SW 1271 (cell line): ENCODE data around the gene ZNF831.

Source experiments
- DNase-seq, 2 experiments: peaks; one replicate each; lab custom pipeline; 2025; lab: John Stamatoyannopoulos, UW

The ZNF831 gene

DNA sequence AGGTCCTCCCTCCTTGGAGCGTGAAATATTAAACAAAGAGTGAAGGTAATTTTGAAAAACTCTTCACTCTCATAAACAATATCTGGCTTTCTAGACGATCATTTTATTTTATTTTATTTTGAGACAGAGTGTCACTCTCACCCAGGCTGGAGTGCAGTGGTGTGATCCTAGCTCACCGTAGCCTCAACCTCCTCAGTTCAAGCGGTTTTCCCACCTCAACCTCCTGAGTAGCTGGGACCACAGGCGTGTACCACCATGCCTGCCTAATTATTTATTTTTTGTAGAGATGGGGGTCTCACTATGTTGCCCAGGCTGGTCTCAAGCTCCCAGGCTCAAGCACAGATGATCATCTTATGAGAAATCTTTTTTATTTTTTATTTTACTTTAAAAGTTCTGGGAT, 16.4 kb downstream of the ZNF831 start:
- DNase-seq = no peak

DNA sequence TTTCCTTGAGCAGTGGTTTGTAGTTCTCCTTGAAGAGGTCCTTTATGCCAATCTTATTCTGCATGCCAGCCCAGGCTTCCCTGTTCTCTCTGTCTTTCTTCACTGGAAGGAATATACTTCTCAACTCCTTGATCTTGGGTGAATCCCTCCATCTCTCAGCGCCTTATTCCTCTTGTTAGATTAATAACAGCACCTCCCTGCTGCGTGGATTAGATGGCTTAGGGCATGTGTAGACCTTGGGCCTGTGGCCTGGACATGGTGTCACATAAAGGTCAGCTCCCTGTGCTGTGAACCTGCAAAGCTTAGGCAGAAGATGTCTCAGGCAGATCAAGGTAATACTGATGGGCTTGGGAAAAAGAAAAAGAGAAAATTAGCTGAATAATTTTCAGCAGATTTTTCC, 18.3 kb downstream of the ZNF831 start:
- DNase-seq = no peak

DNA sequence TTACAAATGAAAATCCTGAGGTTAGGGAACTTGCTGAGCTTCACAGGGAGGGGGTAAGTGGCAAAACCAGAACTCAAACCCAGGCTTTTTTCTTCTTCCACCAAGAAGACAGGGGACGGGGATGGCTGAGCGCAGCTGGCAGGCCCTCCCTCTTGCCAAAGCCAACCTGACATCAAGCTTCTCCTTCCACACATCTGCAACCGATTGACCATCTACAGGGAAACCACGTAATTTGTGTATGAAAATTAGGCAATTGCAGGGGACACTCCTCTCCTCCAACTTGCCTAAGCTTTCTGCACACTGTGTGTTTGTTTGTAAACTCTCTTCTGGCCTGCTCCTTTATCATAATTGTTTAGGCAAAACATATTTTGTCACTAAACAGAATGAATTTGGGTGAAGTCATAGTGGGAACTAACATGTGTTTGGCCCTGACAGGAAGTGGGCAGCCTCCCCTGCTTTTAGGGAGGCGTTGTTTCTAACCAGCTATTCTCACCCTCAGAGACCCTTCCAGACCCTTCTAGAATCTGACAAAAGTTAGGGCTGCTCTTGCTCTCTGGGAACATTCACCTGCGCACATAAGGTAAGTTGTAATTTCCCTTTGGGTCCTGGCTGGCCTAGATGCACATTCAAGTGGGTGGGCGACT, 18.9 kb downstream of the ZNF831 start:
- DNase-seq = no peak

DNA sequence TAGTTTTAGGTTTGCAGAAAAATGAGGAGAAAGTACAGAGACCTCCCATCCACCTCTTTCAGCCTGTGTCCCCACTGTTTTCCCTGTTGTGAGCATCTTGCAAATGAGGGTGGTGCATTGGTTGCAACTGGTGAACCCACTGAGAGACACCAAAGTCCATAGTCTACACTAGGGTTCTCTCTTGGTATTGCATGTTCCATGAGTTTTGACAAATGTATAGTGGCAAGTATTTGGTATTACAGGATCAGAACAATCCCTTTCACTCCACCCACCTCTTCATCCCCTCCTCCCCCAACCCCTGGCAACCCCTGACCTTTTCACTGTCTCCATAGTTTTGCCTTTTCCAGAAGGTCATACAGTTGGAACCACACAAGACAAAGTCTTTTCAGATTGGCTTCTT, 20.1 kb downstream of the ZNF831 start:
- DNase-seq = no peak

DNA sequence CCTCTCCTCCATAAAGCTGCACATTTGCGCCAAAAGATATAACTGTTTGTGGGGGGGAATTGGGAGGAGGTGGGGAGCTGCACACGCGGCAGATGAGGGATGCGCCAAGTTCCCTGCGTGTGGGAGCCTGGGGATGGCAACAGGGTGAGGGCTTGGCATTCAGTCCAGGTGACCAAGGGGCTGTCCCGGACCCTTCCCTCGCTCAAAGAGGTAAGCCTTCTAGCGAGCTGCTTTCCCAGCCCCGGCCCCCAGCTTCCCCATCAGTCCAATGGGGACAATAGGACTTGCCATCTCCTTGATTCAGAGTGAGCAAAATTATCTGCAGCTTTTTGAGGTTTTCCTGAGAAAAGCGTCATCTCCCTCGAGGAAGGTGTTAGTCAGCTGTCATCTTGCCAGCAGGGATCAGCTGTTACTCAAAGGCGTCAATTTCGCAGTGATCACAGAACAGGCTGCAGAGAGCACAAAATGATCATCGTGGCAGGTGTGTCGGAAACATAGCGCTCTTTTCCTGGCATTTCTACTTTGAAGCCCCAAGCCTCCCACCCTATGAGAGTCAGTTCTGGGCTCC, 21.3 kb downstream of the ZNF831 start:
- no peak for DNase-seq

DNA sequence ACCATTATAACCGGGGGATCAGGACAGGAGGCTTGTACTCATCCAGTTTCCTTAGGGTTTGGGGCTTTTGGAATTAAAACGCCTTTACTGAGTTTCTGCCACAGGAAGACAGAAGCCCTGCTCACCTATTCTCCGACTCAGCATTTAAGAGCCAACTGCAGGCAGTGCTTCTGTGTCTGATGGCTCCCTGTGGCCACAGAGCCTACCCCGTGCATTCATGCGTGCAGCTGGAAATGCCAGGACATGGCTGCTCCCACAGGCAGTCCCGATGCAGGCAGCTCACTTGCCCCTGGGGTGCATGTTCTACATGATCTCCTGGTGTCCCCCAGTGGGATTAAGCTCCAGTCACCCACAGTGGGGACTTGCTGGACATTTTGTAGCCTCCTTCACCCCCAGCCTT, 22.2 kb downstream of the ZNF831 start:
- DNase-seq = no peak

DNA sequence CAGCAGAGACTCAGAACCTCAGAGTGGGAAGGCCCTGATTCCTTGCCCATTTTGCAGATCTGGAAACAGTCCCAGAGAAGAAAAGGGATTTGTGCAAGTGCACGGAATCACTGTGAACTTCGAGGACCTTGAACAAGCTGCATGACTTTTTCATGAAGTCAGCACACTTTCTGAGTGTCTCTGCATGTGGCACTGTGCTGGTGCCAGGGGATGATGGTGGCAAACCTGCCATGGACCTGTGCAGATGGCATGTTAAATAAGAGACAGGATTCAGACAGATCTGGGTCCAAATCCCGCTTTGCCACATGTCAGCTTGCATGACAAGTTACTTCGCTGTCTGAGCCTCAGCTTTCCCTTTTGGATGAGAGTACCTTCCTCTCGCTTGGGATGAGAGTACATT, 26.8 kb downstream of the ZNF831 start:
- no peak for DNase-seq

DNA sequence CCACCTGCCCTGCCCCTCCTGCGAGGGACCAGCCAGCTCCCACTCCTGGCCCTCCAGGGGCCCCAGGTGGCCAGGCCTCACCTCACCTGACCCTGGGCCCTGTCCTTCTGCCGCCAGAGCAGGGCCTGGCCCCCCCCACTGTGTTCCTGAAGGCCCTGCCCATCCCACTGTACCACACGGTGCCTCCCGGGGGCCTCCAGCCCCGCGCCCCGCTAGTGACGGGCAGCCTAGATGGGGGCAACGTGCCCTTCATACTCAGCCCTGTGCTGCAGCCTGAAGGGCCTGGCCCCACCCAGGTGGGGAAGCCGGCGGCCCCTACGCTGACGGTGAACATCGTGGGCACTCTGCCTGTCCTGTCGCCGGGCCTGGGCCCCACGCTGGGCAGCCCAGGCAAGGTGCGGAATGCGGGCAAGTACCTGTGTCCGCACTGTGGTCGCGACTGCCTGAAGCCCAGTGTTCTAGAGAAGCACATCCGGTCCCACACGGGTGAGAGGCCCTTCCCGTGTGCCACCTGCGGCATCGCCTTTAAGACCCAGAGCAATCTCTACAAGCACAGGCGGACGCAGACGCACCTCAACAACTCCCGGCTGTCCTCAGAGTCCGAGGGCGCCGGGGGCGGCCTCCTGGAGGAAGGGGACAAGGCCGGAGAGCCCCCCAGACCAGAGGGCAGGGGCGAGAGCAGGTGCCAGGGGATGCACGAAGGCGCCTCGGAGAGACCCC, 27.6 kb downstream of the ZNF831 start:
- no peak for DNase-seq

DNA sequence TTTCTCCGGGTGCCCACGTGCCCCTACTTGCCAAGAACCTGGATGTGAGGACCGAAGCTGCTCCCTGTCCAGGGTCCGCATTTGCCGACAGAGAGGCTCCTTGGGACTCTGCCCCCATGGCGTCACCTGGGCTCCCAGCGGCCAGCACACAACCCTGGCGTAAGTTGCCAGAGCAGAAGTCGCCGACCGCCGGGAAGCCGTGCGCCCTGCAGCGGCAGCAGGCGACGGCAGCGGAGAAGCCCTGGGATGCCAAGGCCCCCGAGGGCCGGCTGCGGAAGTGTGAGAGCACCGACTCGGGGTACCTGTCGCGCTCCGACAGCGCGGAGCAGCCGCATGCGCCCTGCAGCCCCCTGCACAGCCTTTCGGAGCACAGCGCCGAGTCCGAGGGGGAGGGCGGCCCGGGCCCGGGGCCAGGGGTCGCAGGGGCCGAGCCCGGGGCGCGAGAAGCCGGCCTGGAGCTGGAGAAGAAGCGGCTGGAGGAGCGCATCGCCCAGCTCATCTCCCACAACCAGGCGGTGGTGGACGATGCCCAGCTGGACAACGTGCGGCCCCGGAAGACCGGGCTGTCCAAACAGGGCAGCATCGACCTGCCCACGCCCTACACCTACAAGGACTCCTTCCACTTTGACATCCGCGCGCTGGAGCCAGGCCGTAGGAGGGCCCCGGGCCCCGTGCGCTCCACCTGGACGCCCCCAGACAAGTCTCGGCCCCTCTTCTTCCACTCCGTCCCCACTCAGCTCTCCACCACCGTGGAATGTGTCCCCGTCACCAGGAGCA, 28.3 kb downstream of the ZNF831 start:
- no peak for DNase-seq

DNA sequence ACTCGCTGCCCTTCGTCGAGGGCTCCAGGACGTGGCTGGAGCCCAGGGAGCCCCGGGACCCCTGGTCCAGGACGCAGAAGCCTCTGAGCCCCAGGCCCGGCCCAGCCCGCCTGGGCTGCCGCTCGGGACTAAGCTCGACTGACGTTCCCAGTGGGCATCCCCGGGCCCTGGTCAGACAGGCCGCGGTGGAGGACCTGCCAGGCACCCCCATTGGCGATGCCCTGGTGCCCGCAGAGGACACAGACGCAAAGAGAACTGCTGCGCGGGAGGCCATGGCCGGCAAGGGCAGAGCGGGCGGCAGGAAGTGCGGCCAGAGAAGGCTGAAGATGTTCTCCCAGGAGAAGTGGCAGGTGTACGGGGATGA, 28.9 kb downstream of the ZNF831 start:
- no peak for DNase-seq

DNA sequence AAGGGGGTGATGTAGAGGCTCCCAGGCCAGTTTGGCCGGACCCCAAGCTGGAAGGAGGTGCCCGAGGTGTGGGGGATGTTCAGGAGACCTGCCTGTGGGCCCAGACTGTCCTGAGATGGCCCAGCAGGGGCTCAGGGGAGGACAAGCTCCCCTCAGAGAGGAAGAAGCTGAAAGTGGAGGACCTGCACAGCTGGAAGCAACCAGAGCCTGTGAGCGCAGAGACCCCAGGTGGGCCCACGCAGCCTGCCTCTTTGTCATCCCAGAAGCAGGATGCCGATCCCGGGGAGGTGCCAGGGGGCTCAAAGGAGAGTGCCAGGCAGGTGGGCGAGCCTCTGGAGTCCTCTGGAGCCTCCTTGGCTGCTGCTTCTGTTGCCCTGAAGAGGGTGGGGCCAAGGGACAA, 29.7 kb downstream of the ZNF831 start:
- DNase-seq = no peak

DNA sequence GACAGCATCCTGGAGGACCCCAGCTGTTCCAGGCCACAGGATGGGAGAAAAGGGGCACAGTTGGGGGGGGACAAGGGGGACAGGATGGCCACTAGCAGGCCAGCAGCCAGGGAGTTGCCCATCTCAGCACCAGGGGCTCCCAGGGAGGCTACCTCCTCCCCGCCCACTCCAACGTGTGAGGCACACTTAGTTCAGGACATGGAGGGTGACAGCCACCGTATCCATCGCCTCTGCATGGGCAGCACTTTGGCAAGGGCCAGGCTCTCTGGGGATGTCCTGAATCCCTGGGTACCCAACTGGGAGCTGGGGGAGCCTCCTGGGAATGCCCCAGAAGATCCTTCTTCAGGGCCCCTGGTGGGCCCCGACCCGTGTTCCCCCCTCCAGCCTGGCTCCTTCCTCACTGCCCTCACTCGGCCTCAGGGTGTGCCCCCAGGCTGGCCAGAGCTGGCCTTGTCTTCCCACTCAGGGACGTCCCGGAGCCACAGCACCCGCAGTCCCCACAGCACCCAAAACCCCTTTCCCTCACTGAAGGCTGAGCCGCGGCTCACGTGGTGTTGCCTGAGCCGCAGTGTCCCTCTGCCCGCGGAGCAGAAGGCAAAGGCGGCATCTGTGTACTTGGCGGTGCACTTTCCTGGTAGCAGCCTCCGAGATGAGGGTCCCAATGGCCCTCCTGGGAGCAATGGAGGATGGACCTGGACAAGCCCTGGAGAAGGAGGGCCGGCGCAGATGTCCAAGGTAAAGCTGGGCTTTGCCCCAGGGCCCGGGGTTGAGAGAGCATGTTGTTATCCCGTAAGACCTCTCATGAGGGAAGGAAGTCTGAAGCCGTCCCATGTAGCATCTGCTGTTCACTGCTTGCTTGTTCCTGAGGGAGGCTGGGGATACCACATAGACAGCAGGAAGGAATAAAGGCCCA, 30.7 kb downstream of the ZNF831 start:
- no peak for DNase-seq

DNA sequence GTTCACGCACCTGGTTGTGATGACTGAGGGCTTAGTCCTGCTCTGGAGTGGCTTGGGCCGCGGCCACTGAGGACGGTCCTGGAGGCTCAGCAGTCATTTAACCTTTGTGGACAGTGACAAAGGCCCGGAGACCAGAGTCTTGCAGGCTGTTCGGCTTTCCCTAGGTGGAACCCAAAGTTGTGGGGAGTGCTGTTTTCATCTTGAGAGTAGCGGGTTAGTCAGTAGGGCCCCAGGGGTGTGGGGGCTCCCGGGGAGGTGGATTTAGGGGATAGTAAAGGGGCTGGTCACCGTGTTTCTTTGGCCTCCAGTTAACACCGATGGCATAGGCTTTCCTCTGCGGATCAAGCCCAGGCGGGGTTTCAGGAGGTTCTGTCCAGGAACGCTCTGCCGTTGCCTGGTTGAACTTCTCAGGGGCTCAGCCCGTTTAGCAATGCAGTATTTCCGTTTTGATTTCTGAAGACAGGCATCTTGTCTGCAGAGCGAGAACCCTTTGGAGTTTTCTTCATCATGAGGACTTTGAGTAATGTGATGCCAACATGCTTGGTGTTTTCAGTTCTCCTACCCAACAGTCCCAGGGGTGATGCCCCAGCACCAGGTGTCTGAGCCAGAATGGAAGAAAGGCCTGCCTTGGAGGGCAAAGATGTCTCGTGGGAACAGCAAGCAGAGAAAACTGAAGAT, 31.8 kb downstream of the ZNF831 start:
- no peak for DNase-seq

DNA sequence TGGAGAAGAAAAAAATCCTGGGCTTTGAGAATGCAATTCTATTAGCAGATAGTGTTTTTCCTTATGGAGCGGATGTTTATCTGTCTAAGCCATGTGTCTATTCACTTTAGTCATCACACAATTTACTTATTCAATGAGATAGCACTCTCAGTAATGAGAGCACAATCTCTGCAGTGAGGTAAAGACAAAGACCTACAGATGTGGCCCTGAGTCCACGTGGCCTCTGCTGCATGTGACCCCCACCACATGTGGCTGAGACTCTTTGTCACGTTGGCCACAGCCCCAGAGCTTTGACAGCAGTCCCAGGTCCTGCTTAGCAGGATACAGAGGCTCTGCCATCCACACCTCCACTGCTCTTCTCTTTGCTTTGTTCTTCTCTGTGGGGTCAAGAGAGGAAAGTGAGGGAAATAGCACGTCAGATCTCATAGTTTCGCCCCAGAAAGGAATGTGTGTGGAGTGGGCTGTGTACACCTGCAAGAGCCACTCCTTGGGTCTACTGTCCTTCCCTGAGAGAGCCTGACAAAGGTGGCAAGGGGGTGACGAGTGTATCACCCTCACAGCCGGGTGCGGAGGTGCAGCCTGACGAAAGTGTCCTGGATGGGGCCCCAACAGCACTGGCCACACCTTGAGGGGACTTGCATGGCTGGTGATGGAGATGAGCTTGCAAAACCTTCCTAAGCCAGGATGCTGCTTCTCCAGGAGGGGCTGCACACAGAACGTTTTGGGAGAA, 40.7 kb downstream of the ZNF831 start:
- no peak for DNase-seq

DNA sequence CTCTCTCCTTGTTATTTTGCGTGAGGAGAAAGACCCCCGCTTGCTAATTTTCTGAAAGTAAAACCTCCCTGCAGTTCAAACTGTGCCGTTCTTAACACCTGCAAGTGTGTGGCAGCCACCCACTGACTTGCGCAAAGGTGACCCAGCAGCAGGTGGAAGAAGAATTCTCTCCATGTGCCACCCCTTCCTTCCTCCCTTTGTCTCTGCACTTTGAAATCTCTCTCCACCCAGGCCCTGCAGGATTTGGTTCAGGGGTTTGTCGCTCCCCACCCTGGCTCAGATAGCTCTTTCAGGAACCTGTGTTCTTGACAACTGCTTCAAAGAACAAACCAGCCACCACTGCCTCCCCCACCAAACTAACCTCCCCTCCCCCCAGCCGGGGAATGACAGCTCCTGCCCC, 41.4 kb downstream of the ZNF831 start:
- DNase-seq = no peak

DNA sequence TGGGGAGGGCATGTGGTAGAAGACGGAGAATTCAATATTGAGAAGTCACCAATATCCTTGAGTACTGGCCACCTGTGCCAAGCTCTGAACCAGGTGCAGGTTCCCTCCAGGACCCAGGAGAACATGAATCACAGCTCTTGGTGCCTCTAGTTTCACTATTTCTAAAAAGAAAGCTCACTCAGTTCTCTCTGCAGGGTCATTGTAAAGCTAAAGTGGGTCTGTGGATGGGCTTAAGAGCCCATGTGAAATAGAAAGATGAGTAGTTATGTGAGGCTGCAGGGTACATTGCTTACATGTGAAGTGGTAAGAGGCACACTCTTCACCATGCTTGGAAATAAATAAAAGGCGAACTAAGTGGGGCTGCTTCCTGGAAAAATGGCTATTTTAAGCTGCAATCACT, 43.6 kb downstream of the ZNF831 start:
- DNase-seq = no peak

DNA sequence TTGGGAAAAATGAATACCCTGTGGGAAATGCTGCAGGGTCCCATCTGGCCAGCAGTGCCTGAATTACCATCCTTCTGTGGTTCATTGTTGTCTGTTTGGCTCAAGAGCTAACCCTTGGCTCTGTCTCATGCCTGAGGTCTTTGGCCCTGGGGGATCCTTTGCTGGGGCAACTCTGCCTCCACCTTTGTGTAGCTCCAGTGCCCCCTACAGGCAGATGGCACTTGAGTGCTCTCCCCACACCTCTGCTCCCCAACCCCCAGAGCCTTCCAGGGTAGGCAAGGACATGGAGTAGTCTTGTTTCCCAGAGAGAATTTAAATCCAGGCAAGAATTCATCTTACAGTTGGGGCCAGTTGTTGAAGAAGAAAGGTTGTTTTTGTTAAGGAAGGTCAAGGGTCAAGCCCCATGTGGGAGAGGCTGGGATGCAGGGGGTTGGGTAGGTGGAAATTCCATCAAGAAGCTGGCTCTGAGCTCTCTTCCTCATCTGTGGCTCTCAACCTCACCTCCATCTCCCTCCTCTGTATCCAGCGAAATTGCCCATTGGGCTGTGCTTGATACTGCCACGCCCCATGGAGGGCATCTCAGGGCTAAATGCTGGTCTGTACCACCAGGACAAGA, 44.2 kb downstream of the ZNF831 start:
- no peak for DNase-seq

DNA sequence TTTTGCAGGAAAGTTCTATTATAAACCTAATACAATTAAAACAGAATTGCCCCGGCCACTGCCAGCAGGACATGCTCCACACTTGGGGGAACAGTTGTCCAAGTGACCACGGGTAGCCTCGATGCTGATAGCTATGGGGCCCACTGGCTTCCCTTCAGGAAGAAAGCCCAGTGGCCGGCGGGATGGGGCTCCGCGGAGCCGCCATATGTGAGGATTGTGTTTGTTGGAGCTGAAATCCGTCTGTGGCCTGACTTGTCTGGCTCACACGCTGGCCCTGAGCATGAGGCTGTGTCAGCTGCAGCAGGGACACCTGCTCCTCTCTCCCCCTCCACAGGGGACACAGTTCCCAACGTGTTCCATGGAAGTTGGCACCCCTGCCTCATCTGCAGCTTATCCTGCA, 46.6 kb downstream of the ZNF831 start:
- DNase-seq = no peak

DNA sequence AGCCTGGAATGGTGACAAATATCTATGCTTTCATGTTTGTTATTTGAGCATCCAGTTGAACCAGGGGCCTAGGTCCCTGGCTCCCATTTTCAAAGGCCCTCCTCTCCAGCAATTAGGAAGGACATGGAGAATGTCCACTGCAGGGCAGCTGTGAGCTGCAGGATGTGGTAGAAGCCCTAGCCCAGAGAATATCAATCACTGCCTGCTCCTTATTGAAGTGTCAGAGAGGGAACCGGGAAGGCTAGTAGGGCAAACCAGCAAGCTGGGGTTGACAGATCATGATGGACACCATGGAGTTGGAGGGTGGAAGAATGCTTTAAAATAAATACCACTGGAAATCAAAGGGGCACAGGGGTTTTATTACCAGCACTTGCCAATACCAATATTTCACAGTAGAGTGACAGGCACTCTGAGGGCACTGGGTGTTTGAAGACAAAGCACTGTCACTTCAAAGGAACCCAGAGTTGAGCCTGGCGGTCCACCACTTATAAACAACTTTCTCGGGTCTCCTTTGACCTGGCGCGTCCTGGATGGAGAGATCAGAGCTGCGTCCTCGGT, 47.7 kb downstream of the ZNF831 start:
- DNase-seq = no peak

DNA sequence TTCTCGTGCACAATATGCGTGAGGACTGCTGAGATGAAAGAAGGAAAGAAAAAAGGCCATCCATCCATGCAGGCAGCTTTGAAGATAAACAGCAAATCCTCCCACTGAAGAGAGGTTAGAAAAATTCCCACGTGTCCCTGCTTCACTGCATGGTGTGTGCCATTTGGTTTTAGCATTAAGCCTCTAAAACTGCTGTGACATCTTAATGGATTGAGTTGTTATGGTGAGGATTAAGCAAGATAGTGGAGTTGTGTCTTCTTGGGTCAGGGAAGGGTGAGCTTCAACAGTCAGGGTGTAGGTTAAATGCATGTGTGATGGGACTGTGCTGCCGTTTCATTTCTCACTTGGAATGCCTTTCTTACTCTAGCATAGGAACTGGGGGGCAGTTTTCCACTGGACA, 50.5 kb downstream of the ZNF831 start:
- no peak for DNase-seq
